Natural killer cell (primary cell): ENCODE measurements around the gene ST8SIA4. TPM values are rescaled to one million over a fixed set of nuclear protein-coding genes. Genes with fewer than 3 reads are reported as not detected.

Experiments used
- ATAC-seq, 3 donors: fragments of 150-1000 bp in 2 of 3; fragments of 200-7000 bp in 1 of 3; cut with Tn5 transposase; 1 replicate in 1 of 3; 2 replicates in 2 of 3; pipeline ENCODE4 v1.10.0; 2021; ENCODE audit warnings: mild to moderate bottlenecking in 2 of 3, moderate library complexity in 2 of 3
- DNase-seq, 2 donors: peaks; one replicate each; pipeline versions ENCODE4 v3.0.0 to v3.0.0-alpha.2; 2013 to 2021; ENCODE audit warnings: mixed read lengths in 1 of 2
- H3K27ac ChIP-seq: one replicate; pipeline ENCODE4 v1.5.1; 2013; ENCODE audit warnings: mild to moderate bottlenecking, low read length
- H3K27me3 ChIP-seq: one replicate; pipeline ENCODE4 v1.6.1; 2013; ENCODE audit warnings: low read length; ENCODE audit not compliant: control insufficient read depth, insufficient read depth
- H3K36me3 ChIP-seq: one replicate; pipeline ENCODE4 v1.6.1; 2013; ENCODE audit warnings: low read length; ENCODE audit not compliant: control insufficient read depth, insufficient read depth
- H3K4me1 ChIP-seq: one replicate; pipeline ENCODE4 v1.6.1; 2013; ENCODE audit warnings: low read length; ENCODE audit not compliant: control insufficient read depth, insufficient read depth
- H3K4me3 ChIP-seq: one replicate; pipeline ENCODE4 v1.5.1; 2013; ENCODE audit warnings: low read length
- H3K9me3 ChIP-seq: one replicate; pipeline ENCODE4 v1.6.1; 2013; ENCODE audit warnings: low read length; ENCODE audit not compliant: control insufficient read depth, insufficient read depth
- H3K27ac Mint-ChIP-seq, 2 donors: one replicate each; pipeline ENCODE4 v1.8.0; 2022; ENCODE audit warnings: mild to moderate bottlenecking in 2 of 2, mixed read lengths in 2 of 2, moderate library complexity in 1 of 2
- H3K27me3 Mint-ChIP-seq, 2 donors: one replicate each; pipeline ENCODE4 v1.8.0; 2022; ENCODE audit warnings: low read depth in 2 of 2, mixed read lengths in 2 of 2
- H3K36me3 Mint-ChIP-seq: one replicate; pipeline ENCODE4 v1.8.0; 2022; ENCODE audit warnings: mixed read lengths
- H3K4me1 Mint-ChIP-seq, 2 donors: one replicate each; pipeline ENCODE4 v1.8.0; 2022; ENCODE audit warnings: mixed read lengths in 2 of 2
- H3K4me3 Mint-ChIP-seq: one replicate; pipeline ENCODE4 v1.8.0; 2022; ENCODE audit warnings: mild to moderate bottlenecking, moderate library complexity, mixed read lengths
- H3K9me3 Mint-ChIP-seq, 2 donors: one replicate each; pipeline ENCODE4 v1.8.0; 2022; ENCODE audit warnings: mixed read lengths in 2 of 2
- CTCF ChIP-seq: fragments of 200-600 bp; IDR thresholded peaks from one replicate; pipeline ENCODE4 v1.8.0; 2022; ENCODE audit warnings: antibody characterized with exemption
- WGBS: methylation state at CpG from one replicate; pipeline ENCODE4 v1.1.7; 2013; ENCODE audit warnings: missing lambda C conversion rate; ENCODE audit not compliant: insufficient coverage; 5-methylcytosine and 5-hydroxymethylcytosine counted together
- intact Hi-C: fragments of 100-400 bp; cut with micrococcal nuclease; formaldehyde crosslinking; loops from one replicate; pipeline ENCODE4 v1.14.2; 2022
- total RNA-seq, 4 donors: library from RNA; stranded (reverse); fragments of 120-200 nt in 1 of 4; gene quantifications; one replicate each; pipeline versions ENCODE4 v1.2.3 to v1.2.4, GENCODE V29; 2013 to 2022

The ST8SIA4 gene
- total RNA-seq: 10 to 100 TPM; 36.3 to 63.1 (median 59.9) TPM
- total RNA-seq (2013): 55.7 TPM

- ATAC-seq (peak; percentile 69 to 86 (median 70)), DNase-seq (peak; percentile 82 to 95)
- WGBS: under 1% methylated on average over 35 of the region's 43 CpGs
- Histone ChIP-seq H3K9me3 (no peaks in the 10 kb centered on the region), H3K4me1 (peaks cover 30% of the 10 kb centered on the region), H3K4me3 (peak within 1 kb of the TSS; percentile 72), H3K27me3 (no peaks in the 10 kb centered on the region), H3K27ac (peak within 1 kb of the TSS; percentile 95), H3K36me3 (no peaks in the 10 kb centered on the region)
- Mint-ChIP-seq H3K9me3 (no peaks in the 10 kb centered on the region), H3K4me1 (peaks cover 63 to 64% of the 10 kb centered on the region in 2 donors), H3K4me3 (peak within 1 kb of the TSS; percentile 96), H3K27ac (peak within 1 kb of the TSS; percentile 99 to 100), H3K36me3 (no peaks in the 10 kb centered on the region), H3K27me3 (no peaks in the 10 kb centered on the region)
- TF ChIP-seq CTCF: no peak
- intact Hi-C loops: loop anchor here (5.0 to 10.0 kb wide), 5 partner anchors 168 to 1976 kb away; partner anchors contain the start of gene CHD1
Measured at GRCh38 chr5:100903039-100903887, at the start of gene ST8SIA4. Gene ST8SIA4 (minus strand): TSS chr5:100903282. CDS start chr5:100902955, 327 bp downstream.

GRCh38 chr5:100950985-100951384 lies 47.9 kb upstream of the ST8SIA4 start:
- no peak overlapping the region for H3K4me3 ChIP-seq
- no peak overlapping the region for H3K27ac ChIP-seq
- Mint-ChIP-seq H3K27ac (no peak overlapping the region), H3K4me1 (no peaks in the 10 kb centered on the region), H3K36me3 (peaks cover 16% of the 10 kb centered on the region), H3K27me3 (peaks cover 0 to 6% of the 10 kb centered on the region in 2 donors), H3K4me3 (no peak overlapping the region), H3K9me3 (peaks cover 2 to 6% of the 10 kb centered on the region in 2 donors)
- DNase-seq (no peak), ATAC-seq (no peak)
- no peaks in the 10 kb centered on the region for H3K4me1 ChIP-seq
- H3K36me3 ChIP-seq: no peaks in the 10 kb centered on the region
- intact Hi-C loops: no loop called here
- no peak for TF ChIP-seq CTCF
- 85% methylated on average over 4 of the region's 4 CpGs for WGBS
- H3K27me3 ChIP-seq: no peaks in the 10 kb centered on the region
- H3K9me3 ChIP-seq: peaks cover 7% of the 10 kb centered on the region

- Histone ChIP-seq H3K27me3 (no peaks in the 10 kb centered on the region), H3K4me1 (no peaks in the 10 kb centered on the region), H3K9me3 (no peaks in the 10 kb centered on the region), H3K27ac (no peak overlapping the region), H3K36me3 (no peaks in the 10 kb centered on the region), H3K4me3 (no peak overlapping the region)
- ATAC-seq: no peak
- DNase-seq: no peak
- Mint-ChIP-seq H3K9me3 (no peaks in the 10 kb centered on the region), H3K27ac (no peak overlapping the region), H3K4me1 (no peaks in the 10 kb centered on the region), H3K27me3 (no peaks in the 10 kb centered on the region), H3K4me3 (no peak overlapping the region), H3K36me3 (no peaks in the 10 kb centered on the region)
- TF ChIP-seq CTCF: no peak
- intact Hi-C loops: no loop called here
- 100% methylated on average over 1 of the region's 2 CpGs for WGBS
Measured at GRCh38 chr5:100913298-100913697, 10.2 kb upstream of the ST8SIA4 start.
